ENCODE results near the gene C1QC.

Gene C1QC

DNA sequence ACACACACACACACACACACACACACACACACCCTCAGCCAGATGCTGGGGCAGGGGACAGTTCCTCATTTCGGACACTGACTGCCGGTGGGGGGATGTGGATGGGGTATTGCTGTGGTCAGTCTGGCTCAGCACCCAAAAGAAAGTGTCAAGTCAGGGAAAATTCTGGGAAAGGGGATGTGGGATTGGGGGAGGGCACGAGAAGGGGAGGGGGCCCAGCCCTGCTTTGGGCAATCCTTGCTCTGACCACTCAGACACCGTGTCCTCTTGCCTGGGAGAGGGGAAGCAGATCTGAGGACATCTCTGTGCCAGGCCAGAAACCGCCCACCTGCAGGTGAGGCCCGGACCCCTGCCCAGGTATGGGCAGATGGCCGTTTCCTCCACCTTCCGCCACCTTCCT, at the start of gene C1QC:
C1QC (plus strand) TSS at position 253 of the 400 bp plus-strand sequence. CDS start 391 bp downstream, outside the sequence.
- DNase-seq (ENCODE audit: low read depth in 1 of 2, low spot score in 1 of 2) = no peak

DNA sequence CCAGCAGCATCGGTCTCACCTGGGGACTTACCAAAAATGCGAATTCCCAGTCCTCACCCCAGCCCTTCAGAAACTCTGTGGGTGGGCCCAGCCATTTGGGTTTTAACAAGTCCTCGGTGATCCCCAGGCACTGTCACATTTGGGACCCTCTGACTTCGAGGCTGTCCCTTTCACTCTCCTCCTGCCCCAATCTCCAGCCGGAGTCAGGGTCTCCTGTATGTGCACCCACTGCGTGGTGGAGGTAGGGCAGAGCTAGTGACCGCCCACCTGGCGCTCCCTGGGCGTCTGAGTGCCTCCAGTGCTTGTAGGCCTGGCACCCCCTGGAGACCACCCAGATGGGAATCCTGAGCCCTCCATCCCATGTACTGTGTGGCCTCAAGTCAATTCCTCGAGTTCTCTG, 49.0 kb upstream of the C1QC start:
- no peak for DNase-seq (ENCODE audit: low read depth in 1 of 2, low spot score in 1 of 2)

DNA sequence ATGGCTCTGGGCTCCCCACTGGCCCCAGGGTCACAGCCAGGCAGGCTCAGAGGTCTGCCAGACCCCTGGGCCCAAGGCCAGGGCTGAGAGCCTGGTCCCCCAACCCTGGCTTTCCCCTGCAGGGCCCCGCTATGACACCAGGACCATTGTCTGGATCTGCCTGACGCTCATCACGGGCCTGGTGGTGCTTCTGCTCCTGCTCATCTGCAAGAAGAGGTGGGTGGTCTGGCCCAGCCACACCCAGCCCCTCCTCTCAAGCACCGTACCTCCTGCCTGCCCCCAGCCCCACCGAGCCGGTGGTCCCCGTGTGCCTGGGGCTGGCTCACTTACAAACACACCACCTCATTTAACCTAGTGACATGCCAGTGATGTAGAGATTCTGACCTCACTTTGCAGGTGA, 48.3 kb upstream of the C1QC start:
- no peak for DNase-seq (ENCODE audit: low read depth in 1 of 2, low spot score in 1 of 2)

DNA sequence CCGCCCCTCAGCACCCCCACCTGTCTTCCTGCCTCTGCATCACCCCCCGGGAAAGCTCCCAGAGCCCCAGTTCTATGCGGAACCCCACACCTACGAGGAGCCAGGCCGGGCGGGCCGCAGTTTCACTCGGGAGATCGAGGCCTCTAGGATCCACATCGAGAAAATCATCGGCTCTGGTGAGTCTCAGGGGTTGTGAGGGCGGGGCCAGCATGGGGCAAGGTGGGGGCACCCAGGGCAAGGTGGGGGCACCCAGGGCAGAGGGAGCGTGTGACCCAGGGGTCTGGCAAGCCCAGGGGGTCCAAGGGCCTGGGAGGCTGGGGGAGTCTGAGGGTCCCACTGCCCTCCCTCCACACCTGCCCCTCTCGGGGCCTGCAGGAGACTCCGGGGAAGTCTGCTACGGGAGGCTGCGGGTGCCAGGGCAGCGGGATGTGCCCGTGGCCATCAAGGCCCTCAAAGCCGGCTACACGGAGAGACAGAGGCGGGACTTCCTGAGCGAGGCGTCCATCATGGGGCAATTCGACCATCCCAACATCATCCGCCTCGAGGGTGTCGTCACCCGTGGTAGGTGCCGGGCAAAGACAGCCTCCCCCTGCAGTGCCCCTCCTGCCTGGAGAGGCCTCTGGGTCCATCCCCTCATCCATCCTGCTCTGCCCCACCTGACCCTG, 46.0 kb upstream of the C1QC start:
- no peak for DNase-seq (ENCODE audit: low read depth in 1 of 2, low spot score in 1 of 2)

DNA sequence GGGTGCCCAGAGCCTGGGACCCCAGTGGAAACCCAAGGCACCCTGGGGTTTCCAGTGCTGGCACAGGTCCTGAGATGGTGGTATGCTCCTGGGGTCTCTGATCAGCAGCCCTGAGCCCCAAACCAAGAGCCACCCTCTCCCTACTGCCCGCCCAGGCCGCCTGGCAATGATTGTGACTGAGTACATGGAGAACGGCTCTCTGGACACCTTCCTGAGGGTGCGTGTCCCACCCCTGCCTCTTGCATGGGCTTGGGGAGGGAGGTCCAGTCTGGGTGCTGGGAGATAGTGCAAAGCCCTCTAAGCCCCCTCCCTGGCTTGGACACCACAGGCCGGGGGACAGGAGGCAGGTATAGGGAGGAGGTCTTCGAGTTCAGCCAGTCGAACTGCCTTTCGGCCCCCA, 45.4 kb upstream of the C1QC start:
- no peak for DNase-seq (ENCODE audit: low read depth in 1 of 2, low spot score in 1 of 2)

DNA sequence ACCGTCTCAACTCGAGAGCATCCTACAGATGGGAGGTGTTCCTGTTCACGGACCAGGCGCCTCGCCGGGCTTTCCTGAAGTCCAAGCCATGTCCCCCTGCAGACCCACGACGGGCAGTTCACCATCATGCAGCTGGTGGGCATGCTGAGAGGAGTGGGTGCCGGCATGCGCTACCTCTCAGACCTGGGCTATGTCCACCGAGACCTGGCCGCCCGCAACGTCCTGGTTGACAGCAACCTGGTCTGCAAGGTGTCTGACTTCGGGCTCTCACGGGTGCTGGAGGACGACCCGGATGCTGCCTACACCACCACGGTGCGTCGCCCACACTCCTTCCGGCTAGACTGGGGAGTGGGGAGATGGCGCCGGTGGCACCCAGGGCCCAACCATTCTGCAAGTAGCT, 44.7 kb upstream of the C1QC start:
- no peak for DNase-seq (ENCODE audit: low read depth in 1 of 2, low spot score in 1 of 2)

DNA sequence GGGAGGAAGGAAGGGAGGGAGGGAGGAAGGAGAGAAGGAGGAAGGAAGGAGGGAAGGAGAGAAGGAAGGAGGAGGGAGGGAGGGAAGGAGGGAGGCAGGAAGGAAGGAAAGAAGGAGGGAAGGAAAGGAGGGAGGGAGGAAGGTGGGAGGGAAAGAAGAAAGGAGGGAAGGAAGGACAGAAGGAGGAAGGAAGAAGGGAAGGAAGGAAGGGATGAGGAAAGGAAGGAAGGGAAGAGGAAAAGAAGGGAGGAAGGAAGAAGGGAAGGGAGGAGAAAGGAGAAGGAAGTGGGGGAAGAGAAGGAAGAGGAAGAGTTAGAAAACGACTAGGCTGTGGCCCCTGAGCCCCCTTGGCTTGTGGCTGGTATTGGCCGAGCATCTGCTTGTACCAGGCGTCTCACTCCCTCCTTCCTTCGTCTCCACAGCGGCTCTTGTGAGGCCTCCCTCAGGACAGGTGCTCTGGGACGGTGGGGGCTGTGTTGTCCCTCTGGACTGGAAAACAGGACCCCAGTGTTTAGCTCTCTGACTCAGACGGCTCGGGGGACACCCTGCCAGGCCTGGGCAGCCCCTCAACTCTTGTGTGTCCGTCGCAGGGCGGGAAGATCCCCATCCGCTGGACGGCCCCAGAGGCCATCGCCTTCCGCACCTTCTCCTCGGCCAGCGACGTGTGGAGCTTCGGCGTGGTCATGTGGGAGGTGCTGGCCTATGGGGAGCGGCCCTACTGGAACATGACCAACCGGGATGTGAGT, 43.2 kb upstream of the C1QC start:
- DNase-seq (ENCODE audit: low read depth in 1 of 2, low spot score in 1 of 2) = no peak

DNA sequence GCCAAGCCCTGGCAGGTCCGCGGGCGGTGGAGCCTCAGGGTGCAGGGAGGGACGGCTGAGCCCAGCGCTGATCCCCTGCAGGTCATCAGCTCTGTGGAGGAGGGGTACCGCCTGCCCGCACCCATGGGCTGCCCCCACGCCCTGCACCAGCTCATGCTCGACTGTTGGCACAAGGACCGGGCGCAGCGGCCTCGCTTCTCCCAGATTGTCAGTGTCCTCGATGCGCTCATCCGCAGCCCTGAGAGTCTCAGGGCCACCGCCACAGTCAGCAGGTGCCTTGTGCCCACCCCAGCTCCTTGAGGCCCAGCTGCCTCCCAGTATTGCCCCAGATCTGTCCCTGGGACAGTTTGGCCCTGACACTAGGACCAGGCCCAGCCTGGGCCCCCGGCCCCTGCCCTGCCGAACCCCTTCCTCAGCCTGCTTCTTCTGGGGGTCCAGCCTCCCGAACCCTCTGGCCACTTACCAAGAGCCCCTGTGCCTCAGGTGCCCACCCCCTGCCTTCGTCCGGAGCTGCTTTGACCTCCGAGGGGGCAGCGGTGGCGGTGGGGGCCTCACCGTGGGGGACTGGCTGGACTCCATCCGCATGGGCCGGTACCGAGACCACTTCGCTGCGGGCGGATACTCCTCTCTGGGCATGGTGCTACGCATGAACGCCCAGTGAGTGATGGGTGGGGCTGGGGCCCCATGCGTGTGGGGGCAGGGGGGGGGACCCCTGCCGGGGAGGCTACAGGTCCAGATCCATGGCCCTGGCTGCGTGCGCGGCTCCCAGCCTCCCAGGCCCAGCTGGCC, 42.4 kb upstream of the C1QC start:
- DNase-seq (ENCODE audit: low read depth in 1 of 2, low spot score in 1 of 2) = no peak

DNA sequence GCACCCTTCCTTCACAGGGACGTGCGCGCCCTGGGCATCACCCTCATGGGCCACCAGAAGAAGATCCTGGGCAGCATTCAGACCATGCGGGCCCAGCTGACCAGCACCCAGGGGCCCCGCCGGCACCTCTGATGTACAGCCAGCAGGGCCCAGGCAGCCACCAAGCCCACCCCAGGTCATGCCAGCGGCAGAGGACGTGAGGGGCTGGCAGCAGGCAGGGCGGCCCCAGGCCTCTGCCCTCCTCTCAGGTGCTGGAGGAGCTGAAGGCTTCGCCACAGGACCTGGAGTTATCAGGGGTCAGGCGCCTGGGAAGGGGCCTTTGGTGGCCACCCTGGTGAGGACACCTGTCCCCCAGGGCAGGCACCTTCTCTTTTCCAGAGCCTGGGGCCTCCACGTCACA, 41.8 kb upstream of the C1QC start:
- DNase-seq (ENCODE audit: low read depth in 1 of 2, low spot score in 1 of 2) = no peak

DNA sequence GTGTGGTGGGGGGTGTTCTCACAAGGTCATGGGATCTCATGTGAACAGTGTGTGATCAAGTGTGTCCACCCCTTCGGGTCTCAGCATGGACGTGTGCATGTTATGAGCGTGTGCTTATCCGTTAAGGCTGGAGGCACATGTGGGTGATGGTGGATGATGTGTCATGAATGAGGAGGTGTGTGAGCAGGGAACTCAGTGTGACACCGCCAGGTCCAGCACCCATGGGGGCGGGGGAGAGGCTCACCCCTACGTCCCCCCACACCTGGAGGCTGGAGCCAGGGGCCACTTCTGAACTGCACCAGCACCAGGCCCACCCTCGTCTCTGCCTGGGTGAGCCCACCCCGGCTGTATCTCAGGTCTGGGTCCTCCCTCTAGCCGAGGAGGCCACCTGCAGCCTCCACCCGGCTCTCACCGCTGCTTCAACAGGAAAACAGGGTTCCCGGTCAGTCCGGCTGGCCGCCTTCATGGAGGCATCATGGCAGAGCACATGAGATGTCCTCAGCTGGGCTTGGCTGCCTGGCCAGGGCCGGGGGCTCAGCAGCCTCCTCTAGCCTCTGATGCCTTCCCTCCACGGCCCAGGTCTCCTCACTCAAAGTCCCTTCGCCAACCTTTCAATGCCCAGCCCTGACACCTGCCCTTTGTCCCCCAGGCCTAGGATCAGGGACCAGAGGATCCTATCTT, 41.2 kb upstream of the C1QC start:
- DNase-seq (ENCODE audit: low read depth in 1 of 2, low spot score in 1 of 2) = no peak

DNA sequence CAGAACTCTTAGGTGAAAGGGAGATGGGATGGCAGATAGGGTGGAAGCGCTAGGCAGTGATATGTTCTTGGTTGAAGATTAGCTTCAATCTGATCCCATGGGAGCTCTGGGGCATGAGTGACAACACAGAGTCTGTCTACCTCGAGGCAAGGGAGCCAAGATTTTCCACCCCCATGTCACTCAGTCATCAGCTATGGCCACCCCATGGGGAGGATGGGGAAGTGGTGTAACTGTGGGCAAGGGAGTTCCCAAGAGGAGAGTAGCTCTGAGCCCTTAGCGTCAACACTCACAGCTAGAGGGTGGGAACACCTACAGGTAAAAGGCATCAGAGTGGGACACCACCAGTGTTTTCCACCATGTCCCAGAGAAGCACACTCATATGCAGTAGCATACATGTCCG, 37.3 kb upstream of the C1QC start:
- DNase-seq (ENCODE audit: low read depth in 1 of 2, low spot score in 1 of 2) = no peak

DNA sequence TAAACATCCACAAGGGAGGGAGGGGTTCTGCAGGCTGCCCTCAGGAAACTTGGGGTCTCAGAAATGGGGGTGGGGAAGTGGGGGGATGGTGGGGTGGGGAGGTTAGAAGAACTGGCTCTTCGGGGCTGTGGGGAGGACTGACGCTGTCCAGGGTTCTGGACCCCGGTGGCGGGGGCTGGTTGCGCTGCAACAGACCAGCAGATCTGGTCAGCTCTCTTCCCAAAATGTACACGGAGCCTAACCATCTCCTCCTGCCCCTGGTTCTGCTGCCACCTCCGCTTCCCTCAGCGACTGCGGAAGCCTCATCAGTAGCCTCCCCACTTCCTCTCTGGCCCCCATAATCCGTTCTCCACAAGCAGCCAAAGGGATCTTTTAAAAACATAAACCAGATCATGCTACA, 36.3 kb upstream of the C1QC start:
- no peak for DNase-seq (ENCODE audit: low read depth in 1 of 2, low spot score in 1 of 2)

DNA sequence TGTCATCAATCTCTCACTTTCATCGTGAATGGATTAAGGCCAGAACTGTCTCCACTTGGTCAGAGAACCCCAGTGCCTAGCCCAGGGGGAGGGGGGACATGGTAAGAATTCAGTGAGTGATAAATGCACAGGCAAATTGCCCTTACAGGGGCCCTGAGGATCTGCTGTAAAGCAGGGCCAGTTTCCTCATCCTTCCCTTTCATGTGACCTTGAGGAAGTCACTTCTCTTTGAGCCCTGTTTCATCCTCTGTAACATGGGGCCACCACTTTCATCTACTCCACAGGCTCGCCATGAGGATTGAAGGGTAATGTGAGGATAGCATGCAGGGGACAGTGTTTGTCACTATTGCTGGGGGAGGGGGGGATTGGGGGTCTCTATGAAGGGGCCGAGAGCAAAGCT, 35.1 kb upstream of the C1QC start:
- DNase-seq (ENCODE audit: low read depth in 1 of 2, low spot score in 1 of 2) = no peak

DNA sequence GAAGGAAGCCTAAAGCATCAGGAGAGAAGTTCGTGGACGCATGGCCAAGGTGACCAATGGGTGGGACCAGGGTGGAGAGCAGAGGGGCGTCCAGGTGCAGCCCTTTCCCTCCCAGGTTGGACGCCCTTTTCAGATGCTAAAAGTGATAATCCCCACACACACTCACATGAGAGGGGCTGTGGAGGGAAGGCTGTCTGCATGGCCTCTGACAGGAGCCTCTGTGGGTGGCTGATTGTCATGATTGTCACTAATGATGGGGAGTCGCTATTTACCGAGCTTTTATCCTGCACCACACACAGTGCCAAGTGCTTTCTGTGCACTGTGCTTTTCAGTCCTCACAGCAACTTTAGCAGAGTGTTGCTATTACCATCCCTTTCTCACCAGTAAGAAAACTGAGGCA, 34.1 kb upstream of the C1QC start:
- no peak for DNase-seq (ENCODE audit: low read depth in 1 of 2, low spot score in 1 of 2)

DNA sequence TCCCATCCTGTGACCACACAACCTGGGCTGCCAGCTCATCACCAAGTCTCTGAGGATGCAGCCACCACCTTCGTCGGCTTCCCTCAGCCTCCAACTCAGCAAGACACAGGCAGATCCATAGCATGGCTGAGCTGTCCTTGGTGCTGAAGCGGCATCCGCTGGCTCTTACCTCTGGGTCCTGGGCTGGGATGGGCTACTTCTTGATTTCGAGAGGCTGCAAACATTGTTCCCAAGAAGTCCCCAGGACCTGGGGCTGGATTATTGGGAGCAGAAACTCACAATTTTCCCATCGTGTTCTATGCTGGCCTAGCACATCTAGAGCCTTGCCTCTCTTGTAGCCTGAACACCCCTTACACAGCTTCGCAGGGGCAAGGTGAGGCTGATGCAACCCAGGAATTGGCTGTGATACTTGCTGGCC, 31.9 kb upstream of the C1QC start:
- no peak for DNase-seq (ENCODE audit: low read depth in 1 of 2, low spot score in 1 of 2)

DNA sequence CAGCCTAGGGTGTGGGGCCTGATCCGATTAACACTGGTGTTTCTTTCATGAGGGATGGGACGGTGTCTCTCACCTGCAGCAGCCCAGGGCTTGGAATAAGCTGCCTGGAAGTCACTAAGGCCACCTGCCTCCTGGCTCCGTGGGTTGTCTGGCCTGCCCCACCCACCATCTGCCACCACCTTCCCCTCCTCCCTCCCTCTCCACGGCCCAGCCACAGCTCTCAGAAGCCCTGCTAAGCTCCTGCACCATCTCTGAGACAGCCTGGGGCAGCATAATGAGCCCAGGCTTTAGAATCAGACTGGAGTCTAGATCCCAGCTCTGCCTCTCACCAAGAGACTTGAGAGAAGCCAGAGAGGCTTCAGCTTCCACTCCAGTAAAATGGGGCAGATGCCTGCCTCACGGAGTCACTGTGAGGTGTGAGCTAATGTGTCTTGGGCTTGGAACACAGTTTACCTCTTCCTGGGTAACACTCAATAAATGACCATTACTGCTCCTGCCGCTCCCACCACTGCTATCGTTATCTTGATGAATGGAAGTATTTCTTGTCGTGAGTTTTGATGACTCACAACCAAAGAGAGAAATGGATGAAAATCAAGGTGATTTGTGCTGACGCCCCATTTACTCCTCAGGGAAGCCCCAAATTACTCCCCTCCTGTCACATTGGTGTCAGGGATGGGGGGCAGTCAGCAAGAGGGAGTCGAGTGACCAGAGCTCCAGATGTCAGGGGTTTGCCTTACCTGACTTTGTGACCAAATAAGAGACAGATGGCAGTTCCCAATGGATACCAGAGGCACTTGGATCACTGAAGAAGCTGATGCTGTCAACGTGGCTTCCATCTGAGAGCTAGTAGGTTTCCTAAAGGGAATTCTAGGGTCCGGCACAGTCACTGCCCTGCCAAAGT, 30.5 kb upstream of the C1QC start:
- DNase-seq (ENCODE audit: low read depth in 1 of 2, low spot score in 1 of 2) = no peak

DNA sequence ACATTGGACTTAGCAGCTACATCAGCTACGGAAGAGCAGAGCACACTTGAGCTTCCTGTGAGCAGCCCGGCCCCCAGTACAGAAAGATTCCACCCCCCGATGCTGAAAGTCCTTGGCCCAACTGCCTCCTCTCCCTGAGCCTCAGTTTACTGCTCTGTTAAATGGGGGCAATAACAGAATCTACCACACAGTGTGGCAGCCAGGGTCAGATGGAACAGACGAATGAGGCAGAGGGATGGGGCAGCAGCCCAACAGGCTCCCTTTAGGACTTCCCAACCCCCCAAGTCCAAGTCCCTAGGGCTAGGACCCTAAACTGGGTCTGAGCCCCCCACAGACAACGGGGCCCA, 29.9 kb upstream of the C1QC start:
- DNase-seq (ENCODE audit: low read depth in 1 of 2, low spot score in 1 of 2) = no peak

DNA sequence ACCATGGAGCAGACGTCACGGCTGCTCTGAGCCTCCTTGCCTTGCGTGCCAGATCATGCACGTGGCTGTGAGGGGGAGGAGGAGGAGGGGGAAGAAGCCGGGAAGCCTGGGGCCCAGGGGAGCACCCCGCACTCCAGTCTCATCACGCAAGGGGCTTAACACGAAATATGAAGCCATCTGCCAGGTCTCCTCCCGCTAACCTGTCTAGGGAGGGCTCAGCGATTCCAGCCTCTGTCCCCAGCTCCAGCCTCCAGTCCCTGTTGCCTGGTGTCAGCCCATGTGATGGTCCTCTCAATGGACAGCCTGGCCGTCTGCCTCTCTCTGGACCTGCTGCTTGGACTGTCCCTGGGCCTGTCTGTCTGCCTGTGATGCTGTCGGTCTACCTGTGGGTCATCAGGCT, 29.5 kb upstream of the C1QC start:
- DNase-seq (ENCODE audit: low read depth in 1 of 2, low spot score in 1 of 2) = no peak

DNA sequence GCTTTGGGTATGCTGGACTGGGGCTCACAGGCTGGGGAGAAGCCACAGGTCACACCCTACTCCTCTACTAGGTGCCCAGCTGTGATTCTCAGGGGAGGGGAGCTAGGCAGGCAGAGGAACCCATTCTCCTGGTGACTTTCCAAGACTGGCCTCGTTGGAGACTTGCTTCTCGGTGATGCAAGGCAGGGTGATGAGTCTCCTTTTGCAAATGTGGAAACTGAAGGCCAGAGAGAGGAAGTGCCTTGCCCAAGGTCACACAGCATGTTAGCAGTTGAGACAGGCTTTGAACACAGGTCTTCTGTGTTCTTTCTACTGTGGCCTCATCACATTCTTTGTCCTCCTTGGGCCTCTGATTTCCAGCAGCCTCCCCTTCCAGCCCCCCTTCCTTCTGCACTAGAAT, 27.5 kb upstream of the C1QC start:
- no peak for DNase-seq (ENCODE audit: low read depth in 1 of 2, low spot score in 1 of 2)

DNA sequence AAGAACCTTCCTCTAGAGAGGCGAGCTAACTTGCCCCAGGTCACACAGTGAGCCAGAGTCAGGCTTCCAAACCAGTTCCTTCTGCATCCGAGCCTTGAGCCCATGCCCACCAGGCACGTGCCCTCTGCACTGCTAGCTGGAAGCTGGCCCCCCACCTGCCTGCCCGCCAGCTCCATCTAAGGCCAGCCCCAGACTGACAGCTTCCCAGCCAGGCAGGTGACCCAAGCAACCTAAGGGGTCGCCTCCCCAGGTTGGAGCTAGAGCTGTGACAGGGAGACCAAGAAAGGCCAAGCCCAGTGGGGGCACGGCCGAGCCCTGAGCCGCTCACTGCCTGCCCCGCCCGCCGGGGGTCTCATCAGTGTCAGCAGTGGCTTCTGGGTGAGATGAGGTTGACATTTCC, 26.9 kb upstream of the C1QC start:
- no peak for DNase-seq (ENCODE audit: low read depth in 1 of 2, low spot score in 1 of 2)

DNA sequence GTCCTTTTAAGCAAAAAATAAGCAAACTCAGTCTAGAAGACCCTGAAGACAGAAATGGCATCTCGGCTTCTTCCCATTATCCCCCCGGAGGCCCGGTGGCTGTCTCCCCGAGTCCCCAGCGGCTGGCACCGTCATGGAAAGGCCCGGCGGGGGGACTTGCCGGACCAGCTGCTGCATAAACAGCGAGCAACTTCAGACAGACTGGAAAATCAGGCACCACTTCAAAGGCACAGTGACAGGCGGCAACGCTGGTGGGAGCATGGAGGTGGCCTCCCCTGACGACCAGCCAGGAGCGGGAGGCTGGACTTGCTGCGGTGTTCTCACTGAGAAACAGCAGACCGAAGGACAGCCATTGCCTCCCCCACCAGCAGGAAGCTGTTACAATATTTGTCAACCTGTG, 25.4 kb upstream of the C1QC start:
- no peak for DNase-seq (ENCODE audit: low read depth in 1 of 2, low spot score in 1 of 2)

Data from activated CD4-positive, alpha-beta T cell treated with anti-CD3 and anti-CD28 coated beads, Interleukin-2, amount 50 U/mL, for 24 hours (primary cell).